ENCODE results near the gene RASA4B. TPM values are rescaled to one million over a fixed set of nuclear protein-coding genes. Genes with fewer than 3 reads are reported as not detected.

The RASA4B gene
- polyA plus RNA-seq, 3 donors from 2014 or later, result 1.8 to 2.7 (median 2.1) TPM

DNA sequence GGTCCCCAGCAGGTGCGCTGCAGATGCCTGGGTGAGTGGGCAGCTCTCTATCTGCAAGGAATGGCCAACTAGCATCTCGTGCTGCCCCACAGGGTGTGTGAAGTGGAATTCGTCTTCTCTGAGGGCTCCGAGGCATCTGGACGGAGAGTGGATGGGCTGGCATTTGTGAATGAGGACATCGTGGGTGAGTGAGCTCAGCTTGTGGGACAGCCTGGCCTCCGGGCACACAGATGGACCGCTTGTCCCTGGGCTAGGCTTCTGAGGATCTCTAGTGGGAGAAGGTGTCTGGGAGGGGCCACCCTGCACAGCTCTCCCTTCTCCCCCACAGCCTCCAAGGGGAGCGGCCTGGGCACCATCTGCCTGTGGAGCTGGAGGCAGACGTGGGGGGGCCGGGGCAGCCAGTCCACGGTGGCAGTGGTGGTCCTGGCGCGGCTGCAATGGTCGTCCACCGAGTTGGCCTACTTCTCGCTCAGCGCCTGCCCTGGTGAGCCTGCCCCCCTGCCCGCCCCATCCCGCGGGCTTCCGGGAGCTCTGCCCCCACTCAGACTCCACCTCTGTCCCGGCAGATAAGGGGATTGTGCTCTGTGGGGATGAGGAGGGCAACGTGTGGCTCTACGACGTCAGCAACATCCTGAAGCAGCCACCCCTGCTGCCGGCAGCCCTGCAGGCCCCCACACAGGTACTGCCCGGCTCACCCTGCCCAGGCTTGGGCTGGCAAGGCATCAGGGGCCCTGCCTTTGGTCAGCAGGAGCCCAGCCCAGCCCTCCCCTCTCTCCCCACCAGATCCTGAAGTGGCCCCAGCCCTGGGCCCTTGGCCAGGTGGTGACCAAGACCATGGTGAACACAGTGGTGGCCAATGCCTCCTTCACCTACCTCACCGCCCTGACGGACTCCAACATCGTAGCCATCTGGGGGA lies 45.2 kb downstream of the RASA4B start:
- no peak for DNase-seq
- no peak overlapping the region for H3K4me3 Mint-ChIP-seq
- peaks cover 0 to 4% (median 0%) of the 10 kb centered on the region in 3 donors for H3K36me3 Mint-ChIP-seq
- H3K4me1 Mint-ChIP-seq, result no peaks in the 10 kb centered on the region
- H3K27ac Mint-ChIP-seq, result peak overlapping the region in 1 of 6 donors; percentile 83
- no peaks in the 10 kb centered on the region for H3K9me3 Mint-ChIP-seq
- peaks cover 0 to 5% (median 0%) of the 10 kb centered on the region in 3 donors for H3K27me3 Mint-ChIP-seq (ENCODE audit: low read depth in 3 of 3)

GRCh38 chr7:102471791-102472125 lies 45.8 kb downstream of the RASA4B start:
- DNase-seq, result no peak
- Mint-ChIP-seq H3K36me3 (peaks cover 0 to 4% (median 0%) of the 10 kb centered on the region in 3 donors), H3K9me3 (no peaks in the 10 kb centered on the region), H3K27me3 (ENCODE audit: low read depth in 3 of 3) (peaks cover 0 to 5% (median 2%) of the 10 kb centered on the region in 3 donors), H3K4me1 (peaks cover 4 to 5% of the 10 kb centered on the region in 2 donors), H3K4me3 (no peak overlapping the region), H3K27ac (peak overlapping the region in 1 of 6 donors; percentile 83)

GRCh38 chr7:102469972-102470825 lies 47.4 kb downstream of the RASA4B start:
- H3K9me3 Mint-ChIP-seq, result no peaks in the 10 kb centered on the region
- peaks cover 16 to 19% of the 10 kb centered on the region in 2 donors for H3K4me1 Mint-ChIP-seq
- peaks cover 0 to 4% (median 0%) of the 10 kb centered on the region in 3 donors for H3K36me3 Mint-ChIP-seq
- no peak overlapping the region for H3K4me3 Mint-ChIP-seq
- peaks cover 0 to 6% (median 4%) of the 10 kb centered on the region in 3 donors for H3K27me3 Mint-ChIP-seq (ENCODE audit: low read depth in 3 of 3)
- no peak for DNase-seq
- H3K27ac Mint-ChIP-seq, result peak overlapping the region in 1 of 6 donors; percentile 40

GRCh38 chr7:102469351-102469971 lies 48.1 kb downstream of the RASA4B start:
- H3K27ac Mint-ChIP-seq, result no peak overlapping the region
- peaks cover 0 to 4% (median 0%) of the 10 kb centered on the region in 3 donors for H3K36me3 Mint-ChIP-seq
- no peaks in the 10 kb centered on the region for H3K9me3 Mint-ChIP-seq
- DNase-seq, result no peak
- no peak overlapping the region for H3K4me3 Mint-ChIP-seq
- H3K4me1 Mint-ChIP-seq, result peaks cover 16 to 20% of the 10 kb centered on the region in 2 donors
- peaks cover 0 to 6% (median 4%) of the 10 kb centered on the region in 3 donors for H3K27me3 Mint-ChIP-seq (ENCODE audit: low read depth in 3 of 3)

GRCh38 chr7:102468478-102469350 lies 48.9 kb downstream of the RASA4B start:
- H3K4me3 Mint-ChIP-seq, result no peak overlapping the region
- peaks cover 0 to 9% (median 4%) of the 10 kb centered on the region in 3 donors for H3K27me3 Mint-ChIP-seq (ENCODE audit: low read depth in 3 of 3)
- DNase-seq, result no peak
- H3K4me1 Mint-ChIP-seq, result peaks cover 23 to 26% of the 10 kb centered on the region in 2 donors
- H3K27ac Mint-ChIP-seq, result no peak overlapping the region
- H3K9me3 Mint-ChIP-seq, result no peaks in the 10 kb centered on the region
- H3K36me3 Mint-ChIP-seq, result peaks cover 0 to 4% (median 0%) of the 10 kb centered on the region in 3 donors

DNA sequence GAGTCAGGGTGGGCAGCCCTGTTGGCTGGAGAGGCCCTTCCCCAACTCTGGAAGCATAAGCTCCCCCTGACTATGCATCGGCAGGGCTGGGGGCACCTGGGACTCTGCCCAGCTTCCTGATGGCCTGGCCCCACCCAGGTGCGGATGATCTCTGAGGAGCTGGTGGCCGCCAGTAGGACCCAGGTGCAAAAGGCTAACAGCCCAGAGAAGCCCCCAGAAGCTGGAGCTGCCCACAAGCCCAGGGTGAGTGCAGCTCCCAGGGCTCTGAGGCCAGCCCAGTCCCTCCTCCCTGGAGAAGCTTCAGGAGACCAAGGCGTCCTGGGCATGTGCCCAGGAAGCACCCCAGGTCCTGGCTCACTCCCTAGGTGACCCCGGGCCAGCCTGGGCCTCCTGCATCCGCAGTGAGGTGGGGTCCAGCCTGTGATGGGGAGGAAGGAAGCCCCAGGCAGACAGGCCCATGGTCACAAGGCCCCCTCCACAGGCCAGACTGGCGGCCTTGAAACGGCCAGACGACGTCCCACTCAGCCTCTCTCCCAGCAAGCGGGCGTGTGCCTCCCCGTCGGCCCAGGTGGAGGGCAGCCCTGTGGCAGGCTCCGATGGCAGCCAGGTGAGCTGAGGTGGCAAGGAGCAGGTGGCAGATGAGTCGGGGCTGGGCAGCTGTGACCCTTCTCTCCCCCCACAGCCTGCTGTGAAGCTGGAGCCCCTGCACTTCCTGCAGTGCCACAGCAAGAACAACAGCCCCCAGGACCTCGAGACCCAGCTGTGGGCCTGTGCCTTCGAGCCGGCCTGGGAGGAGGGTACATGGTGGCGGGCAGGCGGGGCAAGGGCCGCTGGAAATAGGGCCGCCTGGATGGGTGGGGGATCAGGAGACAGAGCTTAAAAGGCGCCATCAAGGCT lies 49.7 kb downstream of the RASA4B start:
- Mint-ChIP-seq H3K36me3 (peaks cover 0 to 4% (median 0%) of the 10 kb centered on the region in 3 donors), H3K27ac (no peak overlapping the region), H3K4me1 (peaks cover 26 to 30% of the 10 kb centered on the region in 2 donors), H3K9me3 (no peaks in the 10 kb centered on the region), H3K4me3 (no peak overlapping the region), H3K27me3 (ENCODE audit: low read depth in 3 of 3) (peaks cover 0 to 9% (median 4%) of the 10 kb centered on the region in 3 donors)
- no peak for DNase-seq

- Mint-ChIP-seq H3K36me3 (peaks cover 0 to 3% (median 0%) of the 10 kb centered on the region in 3 donors), H3K4me1 (peaks cover 30 to 44% of the 10 kb centered on the region in 2 donors), H3K27ac (peak overlapping the region in 2 of 6 donors; percentile 56 to 84), H3K4me3 (peak overlapping the region; percentile 80 to 95 (median 88)), H3K27me3 (ENCODE audit: low read depth in 3 of 3) (peaks cover 0 to 7% (median 4%) of the 10 kb centered on the region in 3 donors), H3K9me3 (no peaks in the 10 kb centered on the region)
- no peak for DNase-seq
Measured at GRCh38 chr7:102466097-102466496, 51.5 kb downstream of the RASA4B start.

- peaks cover 35 to 44% of the 10 kb centered on the region in 2 donors for H3K4me1 Mint-ChIP-seq
- DNase-seq, result peak; percentile 94 to 95 (median 94)
- no peaks in the 10 kb centered on the region for H3K9me3 Mint-ChIP-seq
- H3K36me3 Mint-ChIP-seq, result peaks cover 0 to 3% (median 3%) of the 10 kb centered on the region in 3 donors
- peaks cover 0 to 6% (median 4%) of the 10 kb centered on the region in 3 donors for H3K27me3 Mint-ChIP-seq (ENCODE audit: low read depth in 3 of 3)
- H3K27ac Mint-ChIP-seq, result peak within 1 kb of the TSS; percentile 72 to 92 (median 78)
- peak within 1 kb of the TSS; percentile 86 to 95 (median 91) for H3K4me3 Mint-ChIP-seq
Measured at GRCh38 chr7:102464577-102465280, 52.8 kb downstream of the RASA4B start, which contains the start of the genes ALKBH4 and LRWD1. Gene ALKBH4, minus strand, starts transcription at chr7:102464863. Its CDS starts 27 bp downstream, at chr7:102464836. Gene LRWD1, plus strand, starts transcription at chr7:102464984. Its CDS starts 97 bp downstream, at chr7:102465081.

DNA sequence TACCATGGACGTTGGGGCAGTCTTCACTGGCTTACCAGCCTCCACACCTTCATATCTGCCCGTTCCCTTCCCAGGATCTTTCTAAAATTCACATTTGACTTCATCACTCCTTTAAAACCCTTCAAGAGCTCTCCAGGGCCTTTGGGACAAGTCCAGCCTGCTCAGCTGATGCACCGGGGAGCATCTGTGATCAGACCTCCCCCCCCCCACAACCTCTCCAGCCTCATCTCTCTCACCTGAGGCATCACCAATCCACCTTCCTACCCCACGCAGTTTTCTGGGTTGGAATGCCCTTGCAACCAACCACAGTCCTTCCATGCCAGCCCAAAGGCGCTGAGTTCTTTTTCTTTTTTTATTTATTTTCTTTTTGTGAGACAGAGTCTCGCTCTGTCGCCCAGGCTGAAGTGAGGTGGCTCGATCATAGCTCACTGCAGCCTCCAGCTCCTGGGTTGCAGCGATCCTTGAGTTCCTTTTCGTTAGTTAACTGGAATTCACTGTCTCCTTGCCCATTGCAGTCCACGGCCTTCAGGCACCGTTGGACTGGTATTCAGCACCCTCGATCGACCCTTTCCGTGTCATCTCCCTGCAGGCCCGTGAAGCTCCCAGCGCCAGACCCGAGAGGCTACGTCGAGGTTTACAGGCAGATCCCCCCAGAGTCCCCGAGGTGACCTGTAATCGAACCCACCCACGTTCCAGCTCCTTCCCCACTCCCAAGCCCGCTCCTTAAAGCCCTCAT lies 53.6 kb downstream of the RASA4B start:
- Mint-ChIP-seq H3K9me3 (no peaks in the 10 kb centered on the region), H3K27me3 (ENCODE audit: low read depth in 3 of 3) (peaks cover 0 to 7% (median 4%) of the 10 kb centered on the region in 3 donors), H3K4me3 (peak overlapping the region; percentile 86 to 95 (median 91)), H3K4me1 (peaks cover 35 to 44% of the 10 kb centered on the region in 2 donors), H3K36me3 (peaks cover 0 to 3% (median 3%) of the 10 kb centered on the region in 3 donors), H3K27ac (peak overlapping the region; percentile 51 to 92 (median 76))
- DNase-seq, result no peak

GRCh38 chr7:102460467-102460866 lies 57.1 kb downstream of the RASA4B start:
- Mint-ChIP-seq H3K27ac (peak overlapping the region in 1 of 6 donors; percentile 16), H3K4me3 (no peak overlapping the region), H3K9me3 (no peaks in the 10 kb centered on the region), H3K36me3 (peaks cover 0 to 3% (median 3%) of the 10 kb centered on the region in 3 donors), H3K27me3 (ENCODE audit: low read depth in 3 of 3) (peaks cover 0 to 6% (median 0%) of the 10 kb centered on the region in 3 donors), H3K4me1 (peaks cover 21 to 27% of the 10 kb centered on the region in 2 donors)
- no peak for DNase-seq

Measured in immature natural killer cell (primary cell).